Parathyroid adenoma (tissue), 2 donors: ENCODE measurements around the gene DPP4.

Source experiments
- H2AFZ ChIP-seq: fragments of 300-600 bp; sonication (generic); one replicate; pipeline ENCODE4 v1.7.0; 2017; ENCODE audit warnings: antibody characterized with exemption, mild to moderate bottlenecking
- H3K27ac ChIP-seq: fragments of 300-600 bp; sonication (generic); one replicate; pipeline ENCODE4 v1.7.0; 2017
- H3K27me3 ChIP-seq: fragments of 300-600 bp; sonication (generic); one replicate; pipeline ENCODE4 v1.7.0; 2017; ENCODE audit warnings: low read length; ENCODE audit not compliant: control insufficient read depth, insufficient read depth
- H3K36me3 ChIP-seq: fragments of 300-600 bp; sonication (generic); one replicate; pipeline ENCODE4 v1.7.0; 2017; ENCODE audit warnings: low read length; ENCODE audit not compliant: control insufficient read depth, insufficient read depth
- H3K4me1 ChIP-seq: fragments of 300-600 bp; sonication (generic); one replicate; pipeline ENCODE4 v1.7.0; 2017; ENCODE audit warnings: control low read depth
- H3K4me2 ChIP-seq: fragments of 300-600 bp; sonication (generic); one replicate; pipeline ENCODE4 v1.7.0; 2017; ENCODE audit warnings: low read length
- H3K4me3 ChIP-seq: fragments of 300-600 bp; sonication (generic); one replicate; pipeline ENCODE4 v1.7.0; 2017; ENCODE audit warnings: low read depth, low read length
- H3K79me2 ChIP-seq: fragments of 300-600 bp; sonication (generic); one replicate; pipeline ENCODE4 v1.7.0; 2017; ENCODE audit warnings: control low read depth
- H3K9ac ChIP-seq: fragments of 300-600 bp; sonication (generic); one replicate; pipeline ENCODE4 v1.7.0; 2017; ENCODE audit warnings: mild to moderate bottlenecking
- H3K9me3 ChIP-seq: fragments of 300-600 bp; sonication (generic); one replicate; pipeline ENCODE4 v1.7.0; 2017; ENCODE audit warnings: low read length; ENCODE audit not compliant: control insufficient read depth
- CTCF ChIP-seq: fragments of 300-600 bp; sonication (generic); IDR thresholded peaks from one replicate; pipeline ENCODE4 v1.7.0; 2017; ENCODE audit warnings: antibody characterized with exemption, mild to moderate bottlenecking
- donor health status: primary hyperparathyroidism.

Gene DPP4

GRCh38 chr2:162062559-162062958 lies 11.5 kb downstream of the DPP4 start:
- no peak overlapping the region for H3K9ac ChIP-seq
- H3K4me1 ChIP-seq = peaks cover 21% of the 10 kb centered on the region
- TF ChIP-seq CTCF = no peak
- H3K27ac ChIP-seq = no peak overlapping the region
- H3K4me3 ChIP-seq = no peak overlapping the region
- H3K79me2 ChIP-seq = peaks cover 28% of the 10 kb centered on the region
- H2AFZ ChIP-seq = no peak overlapping the region
- no peaks in the 10 kb centered on the region for H3K9me3 ChIP-seq
- H3K27me3 ChIP-seq = no peaks in the 10 kb centered on the region
- no peak overlapping the region for H3K4me2 ChIP-seq
- no peaks in the 10 kb centered on the region for H3K36me3 ChIP-seq

- Histone ChIP-seq H3K27ac (no peak overlapping the region), H3K4me3 (no peak overlapping the region), H3K9me3 (no peaks in the 10 kb centered on the region), H3K36me3 (no peaks in the 10 kb centered on the region), H3K9ac (no peak overlapping the region), H3K79me2 (peaks cover 43% of the 10 kb centered on the region), H3K4me2 (no peak overlapping the region), H3K27me3 (no peaks in the 10 kb centered on the region), H3K4me1 (peaks cover 15% of the 10 kb centered on the region), H2AFZ (no peak overlapping the region)
- no peak for TF ChIP-seq CTCF
These were observed 13.0 kb downstream of the DPP4 start for GRCh38 chr2:162061021-162061420.

- no peak overlapping the region for H3K4me2 ChIP-seq
- H3K79me2 ChIP-seq = peaks cover 43% of the 10 kb centered on the region
- no peaks in the 10 kb centered on the region for H3K27me3 ChIP-seq
- H3K9me3 ChIP-seq = no peaks in the 10 kb centered on the region
- H2AFZ ChIP-seq = no peak overlapping the region
- H3K9ac ChIP-seq = no peak overlapping the region
- peaks cover 15% of the 10 kb centered on the region for H3K4me1 ChIP-seq
- no peak overlapping the region for H3K4me3 ChIP-seq
- H3K27ac ChIP-seq = no peak overlapping the region
- H3K36me3 ChIP-seq = no peaks in the 10 kb centered on the region
- no peak for TF ChIP-seq CTCF
These were observed 13.5 kb downstream of the DPP4 start for GRCh38 chr2:162060532-162060931.

GRCh38 chr2:162058973-162059668 lies 14.9 kb downstream of the DPP4 start:
- H2AFZ ChIP-seq = peak overlapping the region; percentile 34
- H3K36me3 ChIP-seq = no peaks in the 10 kb centered on the region
- no peaks in the 10 kb centered on the region for H3K27me3 ChIP-seq
- peaks cover 15% of the 10 kb centered on the region for H3K4me1 ChIP-seq
- no peaks in the 10 kb centered on the region for H3K9me3 ChIP-seq
- no peak overlapping the region for H3K4me2 ChIP-seq
- H3K27ac ChIP-seq = no peak overlapping the region
- no peak overlapping the region for H3K9ac ChIP-seq
- peaks cover 43% of the 10 kb centered on the region for H3K79me2 ChIP-seq
- TF ChIP-seq CTCF = no peak
- no peak overlapping the region for H3K4me3 ChIP-seq

GRCh38 chr2:162057426-162057825 lies 16.6 kb downstream of the DPP4 start:
- Histone ChIP-seq H3K27me3 (no peaks in the 10 kb centered on the region), H2AFZ (no peak overlapping the region), H3K36me3 (no peaks in the 10 kb centered on the region), H3K4me1 (peaks cover 5% of the 10 kb centered on the region), H3K9me3 (no peaks in the 10 kb centered on the region), H3K27ac (no peak overlapping the region), H3K4me3 (no peak overlapping the region), H3K79me2 (peaks cover 32% of the 10 kb centered on the region), H3K4me2 (no peak overlapping the region), H3K9ac (no peak overlapping the region)
- TF ChIP-seq CTCF = no peak
